Neural progenitor cell (in vitro differentiated cells): ENCODE results near the gene PNPLA6. TPM values are rescaled to one million over a fixed set of nuclear protein-coding genes. Genes with fewer than 3 reads are reported as not detected.
A peak's percentile ranks its signal among the peaks of the same experiment; 100 is the strongest.

ENCODE experiments used
- DNase-seq: peaks from one replicate; pipeline ENCODE4 v3.0.0-alpha.2; 2016; ENCODE audit warnings: low spot score
- H2AFZ ChIP-seq: fragments of 200-600 bp; sonication (generic); replicated peaks from 2 replicates; pipeline ENCODE4 v1.6.1; 2016; ENCODE audit warnings: antibody characterized with exemption
- H3F3A ChIP-seq: fragments of 200-600 bp; sonication (generic); 2 replicates; pipeline ENCODE4 v1.6.1; 2016; ENCODE audit warnings: antibody characterized with exemption, low read depth
- H3K27ac ChIP-seq: fragments of 200-600 bp; sonication (generic); 2 replicates; pipeline ENCODE4 v1.5.1; 2016; ENCODE audit warnings: mild to moderate bottlenecking
- H3K27me3 ChIP-seq: fragments of 200-600 bp; sonication (generic); 2 replicates; pipeline ENCODE4 v1.6.1; 2016; ENCODE audit warnings: mild to moderate bottlenecking, moderate library complexity
- H3K36me3 ChIP-seq: fragments of 200-600 bp; sonication (generic); 2 replicates; pipeline ENCODE4 v1.5.1; 2016
- H3K4me1 ChIP-seq: fragments of 200-600 bp; sonication (generic); 2 replicates; pipeline ENCODE4 v1.6.1; 2016; ENCODE audit warnings: mixed run types
- H3K4me2 ChIP-seq: fragments of 200-600 bp; sonication (generic); 2 replicates; pipeline ENCODE4 v1.6.1; 2016
- H3K4me3 ChIP-seq: fragments of 200-600 bp; sonication (generic); 2 replicates; pipeline ENCODE4 v1.5.1; 2016
- H3K79me2 ChIP-seq: fragments of 200-600 bp; sonication (generic); 2 replicates; pipeline ENCODE4 v1.6.1; 2016; ENCODE audit warnings: low read depth
- H3K9ac ChIP-seq: fragments of 200-600 bp; sonication (generic); 2 replicates; pipeline ENCODE4 v1.6.1; 2016
- H3K9me3 ChIP-seq: fragments of 200-600 bp; sonication (generic); 2 replicates; pipeline ENCODE4 v1.5.1; 2016; ENCODE audit warnings: low read depth
- H4K20me1 ChIP-seq: fragments of 200-600 bp; sonication (generic); 2 replicates; pipeline ENCODE4 v1.6.1; 2016; ENCODE audit warnings: low read depth
- H3K27ac Mint-ChIP-seq: 3 replicates; pipeline ENCODE4 v1.8.0; 2021; ENCODE audit warnings: mixed read lengths
- H3K27me3 Mint-ChIP-seq: 2 replicates; pipeline ENCODE4 v1.8.0; 2022; ENCODE audit warnings: low read depth, mild to moderate bottlenecking, inconsistent platforms, moderate library complexity, mixed read lengths; ENCODE audit not compliant: insufficient read depth
- H3K36me3 Mint-ChIP-seq: 3 replicates; pipeline ENCODE4 v1.8.0; 2021; ENCODE audit warnings: mixed read lengths
- H3K4me1 Mint-ChIP-seq: 3 replicates; pipeline ENCODE4 v1.8.0; 2021; ENCODE audit warnings: mixed read lengths
- H3K4me3 Mint-ChIP-seq: 3 replicates; pipeline ENCODE4 v1.8.0; 2021; ENCODE audit warnings: mild to moderate bottlenecking, moderate library complexity, mixed read lengths
- H3K9me3 Mint-ChIP-seq: 3 replicates; pipeline ENCODE4 v1.8.0; 2020; ENCODE audit warnings: mixed read lengths
- CTCF ChIP-seq: fragments of 200-600 bp; sonication (generic); IDR thresholded peaks from 2 replicates; pipeline ENCODE4 v1.5.1; 2017; ENCODE audit warnings: antibody characterized with exemption, mild to moderate bottlenecking
- EZH2 ChIP-seq: fragments of 200-600 bp; sonication (generic); IDR thresholded peaks from 2 replicates; pipeline ENCODE4 v1.6.1; 2017; ENCODE audit warnings: antibody characterized with exemption, mild to moderate bottlenecking, moderate library complexity
- EZH2phosphoT487 ChIP-seq: fragments of 200-600 bp; sonication (generic); IDR thresholded peaks from 2 replicates; pipeline ENCODE4 v1.6.1; 2017; ENCODE audit warnings: antibody characterized with exemption
- total RNA-seq: library from RNA; depleted of rRNA; stranded (reverse); fragments of >200 nt; gene quantifications from 2 replicates; pipeline ENCODE4 v1.2.3, GENCODE V29; 2015; ENCODE audit warnings: low replicate concordance

PNPLA6 gene
- total RNA-seq, 1 donor from 2014 or later, result 25.5 TPM

GRCh38 chr19:7502552-7502951, 33.0 kb upstream of the PNPLA6 start:
- Histone ChIP-seq H3K4me1 (no peaks in the 10 kb centered on the region), H4K20me1 (peaks cover 3% of the 10 kb centered on the region), H3K79me2 (no peaks in the 10 kb centered on the region), H3K4me3 (no peak overlapping the region), H3K27ac (no peak overlapping the region), H3K9me3 (no peaks in the 10 kb centered on the region), H3K27me3 (peaks cover 56% of the 10 kb centered on the region), H3K36me3 (no peaks in the 10 kb centered on the region), H3K9ac (no peak overlapping the region), H2AFZ (no peak overlapping the region), H3K4me2 (no peak overlapping the region), H3F3A (peaks cover 4% of the 10 kb centered on the region)
- H3K4me1 Mint-ChIP-seq, result peaks cover 7% of the 10 kb centered on the region
- no peaks in the 10 kb centered on the region for H3K9me3 Mint-ChIP-seq
- H3K4me3 Mint-ChIP-seq, result peak overlapping the region; percentile 33
- no peaks in the 10 kb centered on the region for H3K36me3 Mint-ChIP-seq
- no peak for DNase-seq
- no peak for TF ChIP-seq EZH2
- no peak for TF ChIP-seq EZH2phosphoT487
- no peak for TF ChIP-seq CTCF
- peaks cover 8% of the 10 kb centered on the region for H3K27me3 Mint-ChIP-seq
- H3K27ac Mint-ChIP-seq, result no peak overlapping the region

GRCh38 chr19:7504684-7505083, 30.8 kb upstream of the PNPLA6 start:
- H2AFZ ChIP-seq, result no peak overlapping the region
- H3K9me3 ChIP-seq, result no peaks in the 10 kb centered on the region
- H3K9ac ChIP-seq, result no peak overlapping the region
- H3K4me2 ChIP-seq, result no peak overlapping the region
- no peak overlapping the region for H3K27ac ChIP-seq
- Mint-ChIP-seq H3K4me1 (peaks cover 8% of the 10 kb centered on the region), H3K27me3 (peaks cover 7% of the 10 kb centered on the region), H3K9me3 (no peaks in the 10 kb centered on the region), H3K36me3 (no peaks in the 10 kb centered on the region), H3K27ac (no peak overlapping the region), H3K4me3 (no peak overlapping the region)
- no peaks in the 10 kb centered on the region for H3K36me3 ChIP-seq
- no peak for DNase-seq
- H3F3A ChIP-seq, result peaks cover 4% of the 10 kb centered on the region
- TF ChIP-seq EZH2, result no peak
- no peak for TF ChIP-seq EZH2phosphoT487
- no peak for TF ChIP-seq CTCF
- peaks cover 51% of the 10 kb centered on the region for H3K27me3 ChIP-seq
- no peaks in the 10 kb centered on the region for H3K79me2 ChIP-seq
- H3K4me3 ChIP-seq, result no peak overlapping the region
- H4K20me1 ChIP-seq, result peaks cover 3% of the 10 kb centered on the region
- H3K4me1 ChIP-seq, result no peaks in the 10 kb centered on the region

- Histone ChIP-seq H3K27ac (no peak overlapping the region), H3K4me2 (no peak overlapping the region), H3K4me3 (no peak overlapping the region), H3K79me2 (no peaks in the 10 kb centered on the region), H3K36me3 (no peaks in the 10 kb centered on the region), H3K9me3 (no peaks in the 10 kb centered on the region), H4K20me1 (peaks cover 3% of the 10 kb centered on the region), H3K27me3 (peaks cover 45% of the 10 kb centered on the region), H3K9ac (no peak overlapping the region), H2AFZ (no peak overlapping the region), H3K4me1 (no peaks in the 10 kb centered on the region), H3F3A (peaks cover 4% of the 10 kb centered on the region)
- Mint-ChIP-seq H3K36me3 (no peaks in the 10 kb centered on the region), H3K9me3 (no peaks in the 10 kb centered on the region), H3K4me1 (peaks cover 8% of the 10 kb centered on the region), H3K27ac (no peak overlapping the region), H3K4me3 (peak overlapping the region; percentile 52), H3K27me3 (peaks cover 9% of the 10 kb centered on the region)
- DNase-seq, result no peak
- no peak for TF ChIP-seq CTCF
- TF ChIP-seq EZH2phosphoT487, result no peak
- no peak for TF ChIP-seq EZH2
Measured at GRCh38 chr19:7505288-7505681, 30.2 kb upstream of the PNPLA6 start.
